DOHH2 (cell line): Measurements from ENCODE around the gene KIF1A.

Experiments
- H3F3A ChIP-seq: fragments of 200-600 bp; sonication (generic), shearing (Covaris generic); 2 replicates; pipeline ENCODE4 v1.6.0; 2016; ENCODE audit warnings: antibody characterized with exemption, mild to moderate bottlenecking; ENCODE audit not compliant: control insufficient read depth, insufficient read depth
- H3K27ac ChIP-seq: fragments of 200-600 bp; sonication (generic); 2 replicates; pipeline ENCODE4 v1.5.1; 2014; ENCODE audit warnings: low read depth, mild to moderate bottlenecking, low read length, moderate library complexity
- H3K27me3 ChIP-seq: fragments of 200-600 bp; sonication (generic); 2 replicates; pipeline ENCODE4 v1.6.1; 2014; ENCODE audit warnings: mild to moderate bottlenecking, low read length, mixed read lengths; ENCODE audit not compliant: control insufficient read depth
- H3K36me3 ChIP-seq: fragments of 200-600 bp; sonication (generic); 2 replicates; pipeline ENCODE4 v1.6.1; 2014; ENCODE audit warnings: mild to moderate bottlenecking, low read length, moderate library complexity, mixed read lengths; ENCODE audit not compliant: control insufficient read depth
- H3K4me1 ChIP-seq: fragments of 200-600 bp; sonication (generic); 2 replicates; pipeline ENCODE4 v1.6.1; 2014; ENCODE audit warnings: mild to moderate bottlenecking, low read length, mixed read lengths; ENCODE audit not compliant: control insufficient read depth
- H3K4me2 ChIP-seq: fragments of 200-600 bp; sonication (generic); 2 replicates; pipeline ENCODE4 v1.6.0; 2014; ENCODE audit warnings: mild to moderate bottlenecking, low read length, moderate library complexity
- H3K4me3 ChIP-seq: fragments of 200-600 bp; sonication (generic); 2 replicates; pipeline ENCODE4 v1.5.1; 2014; ENCODE audit warnings: mild to moderate bottlenecking, low read length, mixed read lengths
- H3K79me2 ChIP-seq: fragments of 200-600 bp; sonication (generic); 2 replicates; pipeline ENCODE4 v1.6.1; 2014; ENCODE audit warnings: mild to moderate bottlenecking, low read length, mixed read lengths; ENCODE audit not compliant: control insufficient read depth
- H3K9me2 ChIP-seq: fragments of 200-600 bp; sonication (generic); replicated peaks from 2 replicates; pipeline ENCODE4 v1.6.1; 2014; ENCODE audit warnings: mild to moderate bottlenecking, low read length, mixed read lengths; ENCODE audit not compliant: control insufficient read depth
- H3K9me3 ChIP-seq: fragments of 200-600 bp; sonication (generic); 2 replicates; pipeline ENCODE4 v1.6.1; 2014; ENCODE audit warnings: antibody characterized with exemption, low read length, mixed read lengths; ENCODE audit not compliant: control insufficient read depth, insufficient read depth
- H4K20me1 ChIP-seq: fragments of 200-600 bp; sonication (generic); 2 replicates; pipeline ENCODE4 v1.6.0; 2014; ENCODE audit warnings: low read depth, mild to moderate bottlenecking, antibody characterized with exemption, low read length, moderate library complexity; ENCODE audit not compliant: control insufficient read depth, insufficient read depth
- EZH2phosphoT487 ChIP-seq: fragments of 200-600 bp; sonication (generic); IDR thresholded peaks from 2 replicates; pipeline ENCODE4 v1.6.1; 2017; ENCODE audit warnings: borderline replicate concordance, mild to moderate bottlenecking, antibody characterized with exemption, low read length, moderate library complexity, mixed read lengths
- TF ChIP-seq, protein P1 (sequence below): fragments of 200-600 bp; sonication (generic); IDR thresholded peaks from one replicate; pipeline ENCODE4 v1.5.1; 2014; ENCODE audit warnings: antibody characterized with exemption, mild to moderate bottlenecking, low read depth, low read length; ENCODE audit not compliant: poor library complexity, severe bottlenecking

KIF1A gene

GRCh38 chr2:240795454-240795853, 24.6 kb downstream of the KIF1A start:
- no peak overlapping the region for H3K4me3 ChIP-seq
- H3K9me3 ChIP-seq: no peaks in the 10 kb centered on the region
- TF ChIP-seq, protein P1, sequence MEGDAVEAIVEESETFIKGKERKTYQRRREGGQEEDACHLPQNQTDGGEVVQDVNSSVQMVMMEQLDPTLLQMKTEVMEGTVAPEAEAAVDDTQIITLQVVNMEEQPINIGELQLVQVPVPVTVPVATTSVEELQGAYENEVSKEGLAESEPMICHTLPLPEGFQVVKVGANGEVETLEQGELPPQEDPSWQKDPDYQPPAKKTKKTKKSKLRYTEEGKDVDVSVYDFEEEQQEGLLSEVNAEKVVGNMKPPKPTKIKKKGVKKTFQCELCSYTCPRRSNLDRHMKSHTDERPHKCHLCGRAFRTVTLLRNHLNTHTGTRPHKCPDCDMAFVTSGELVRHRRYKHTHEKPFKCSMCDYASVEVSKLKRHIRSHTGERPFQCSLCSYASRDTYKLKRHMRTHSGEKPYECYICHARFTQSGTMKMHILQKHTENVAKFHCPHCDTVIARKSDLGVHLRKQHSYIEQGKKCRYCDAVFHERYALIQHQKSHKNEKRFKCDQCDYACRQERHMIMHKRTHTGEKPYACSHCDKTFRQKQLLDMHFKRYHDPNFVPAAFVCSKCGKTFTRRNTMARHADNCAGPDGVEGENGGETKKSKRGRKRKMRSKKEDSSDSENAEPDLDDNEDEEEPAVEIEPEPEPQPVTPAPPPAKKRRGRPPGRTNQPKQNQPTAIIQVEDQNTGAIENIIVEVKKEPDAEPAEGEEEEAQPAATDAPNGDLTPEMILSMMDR: no peak
- no peak for TF ChIP-seq EZH2phosphoT487
- no peak overlapping the region for H3K27ac ChIP-seq
- no peaks in the 10 kb centered on the region for H4K20me1 ChIP-seq
- H3K4me1 ChIP-seq: no peaks in the 10 kb centered on the region
- no peaks in the 10 kb centered on the region for H3F3A ChIP-seq
- H3K36me3 ChIP-seq: no peaks in the 10 kb centered on the region
- no peaks in the 10 kb centered on the region for H3K9me2 ChIP-seq
- no peaks in the 10 kb centered on the region for H3K27me3 ChIP-seq
- no peak overlapping the region for H3K4me2 ChIP-seq
- H3K79me2 ChIP-seq: no peaks in the 10 kb centered on the region

DNA sequence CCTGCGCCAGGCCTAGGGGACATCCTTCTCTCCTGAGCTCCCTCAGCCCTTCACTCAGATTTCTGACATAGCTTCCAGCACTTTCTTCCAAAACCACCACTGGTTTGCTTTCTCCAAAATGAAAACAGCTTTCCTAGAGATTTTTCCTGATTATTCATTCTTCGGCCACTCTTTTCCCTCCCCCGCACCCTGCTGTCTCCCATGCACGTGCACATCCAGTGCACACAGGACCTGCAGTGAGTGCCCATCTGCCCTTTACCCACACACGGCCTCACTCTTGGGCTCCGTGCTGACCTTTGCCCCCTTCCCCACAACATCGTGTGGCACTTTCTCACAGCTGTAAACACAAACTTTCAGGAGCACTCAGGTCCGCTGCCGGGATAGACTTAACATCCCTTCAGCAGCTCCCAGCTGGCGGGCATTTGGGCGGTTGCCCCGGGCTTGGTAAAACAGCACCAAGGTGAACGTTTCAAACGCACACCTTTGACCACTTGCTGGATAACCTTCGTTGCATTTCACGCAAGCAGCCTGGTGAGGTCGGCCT, 25.8 kb downstream of the KIF1A start:
- no peaks in the 10 kb centered on the region for H3F3A ChIP-seq
- H3K4me1 ChIP-seq: no peaks in the 10 kb centered on the region
- H3K79me2 ChIP-seq: no peaks in the 10 kb centered on the region
- H3K27ac ChIP-seq: no peak overlapping the region
- no peaks in the 10 kb centered on the region for H3K36me3 ChIP-seq
- no peaks in the 10 kb centered on the region for H3K27me3 ChIP-seq
- H3K4me2 ChIP-seq: no peak overlapping the region
- no peaks in the 10 kb centered on the region for H4K20me1 ChIP-seq
- no peak overlapping the region for H3K4me3 ChIP-seq
- TF ChIP-seq EZH2phosphoT487: no peak
- TF ChIP-seq, protein P1: no peak
- H3K9me2 ChIP-seq: no peaks in the 10 kb centered on the region
- no peaks in the 10 kb centered on the region for H3K9me3 ChIP-seq

- TF ChIP-seq, protein P1: no peak
- TF ChIP-seq EZH2phosphoT487: no peak
- no peaks in the 10 kb centered on the region for H3K4me1 ChIP-seq
- H3K27me3 ChIP-seq: no peaks in the 10 kb centered on the region
- no peaks in the 10 kb centered on the region for H3K36me3 ChIP-seq
- no peaks in the 10 kb centered on the region for H4K20me1 ChIP-seq
- H3K4me3 ChIP-seq: no peak overlapping the region
- H3F3A ChIP-seq: no peaks in the 10 kb centered on the region
- H3K9me2 ChIP-seq: no peaks in the 10 kb centered on the region
- no peak overlapping the region for H3K27ac ChIP-seq
- no peak overlapping the region for H3K4me2 ChIP-seq
- H3K79me2 ChIP-seq: no peaks in the 10 kb centered on the region
- H3K9me3 ChIP-seq: no peaks in the 10 kb centered on the region
Measured at GRCh38 chr2:240793313-240794177, 26.5 kb downstream of the KIF1A start.
